C4-2B (cell line): ENCODE measurements around the gene DPF3.

Experiments
- ZFX ChIP-seq: fragments of 450-650 bp; IDR thresholded peaks from 2 replicates; pipeline ENCODE4 v1.6.1; 2017
- TF ChIP-seq, protein P1 (sequence below): fragments of 450-650 bp; conservative IDR thresholded peaks from 2 replicates; pipeline ENCODE4 v1.5.1; 2017; ENCODE audit warnings: mild to moderate bottlenecking

DNA sequence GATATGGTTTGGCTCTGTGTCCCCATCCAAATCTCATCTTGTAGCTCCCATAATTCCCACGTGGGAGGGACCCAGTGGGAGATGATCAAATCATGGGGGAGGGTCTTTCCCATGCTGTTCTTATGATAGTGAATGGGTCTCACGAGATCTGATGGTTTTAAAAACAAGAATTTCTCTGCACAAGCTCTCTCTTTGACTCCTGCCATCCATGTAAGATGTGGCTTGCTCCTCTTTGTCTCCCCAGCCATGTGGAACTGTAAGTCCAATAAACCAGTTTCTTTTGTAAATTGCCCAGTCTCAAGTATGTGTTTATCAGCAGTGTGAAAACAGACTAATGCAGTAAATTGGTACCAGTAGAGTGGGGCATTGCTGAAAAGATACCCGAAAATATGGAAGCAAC is 146.2 kb downstream of the DPF3 start:
- TF ChIP-seq, protein P1, sequence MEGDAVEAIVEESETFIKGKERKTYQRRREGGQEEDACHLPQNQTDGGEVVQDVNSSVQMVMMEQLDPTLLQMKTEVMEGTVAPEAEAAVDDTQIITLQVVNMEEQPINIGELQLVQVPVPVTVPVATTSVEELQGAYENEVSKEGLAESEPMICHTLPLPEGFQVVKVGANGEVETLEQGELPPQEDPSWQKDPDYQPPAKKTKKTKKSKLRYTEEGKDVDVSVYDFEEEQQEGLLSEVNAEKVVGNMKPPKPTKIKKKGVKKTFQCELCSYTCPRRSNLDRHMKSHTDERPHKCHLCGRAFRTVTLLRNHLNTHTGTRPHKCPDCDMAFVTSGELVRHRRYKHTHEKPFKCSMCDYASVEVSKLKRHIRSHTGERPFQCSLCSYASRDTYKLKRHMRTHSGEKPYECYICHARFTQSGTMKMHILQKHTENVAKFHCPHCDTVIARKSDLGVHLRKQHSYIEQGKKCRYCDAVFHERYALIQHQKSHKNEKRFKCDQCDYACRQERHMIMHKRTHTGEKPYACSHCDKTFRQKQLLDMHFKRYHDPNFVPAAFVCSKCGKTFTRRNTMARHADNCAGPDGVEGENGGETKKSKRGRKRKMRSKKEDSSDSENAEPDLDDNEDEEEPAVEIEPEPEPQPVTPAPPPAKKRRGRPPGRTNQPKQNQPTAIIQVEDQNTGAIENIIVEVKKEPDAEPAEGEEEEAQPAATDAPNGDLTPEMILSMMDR = no peak
- no peak for TF ChIP-seq ZFX
